K562 (cell line): Measurements from ENCODE around the gene TERB1.

ENCODE experiments used
- EZH2 ChIP-seq: IDR thresholded peaks from 2 replicates; pipeline ENCODE4 v1.6.1; 2012; ENCODE audit warnings: low read depth, mild to moderate bottlenecking, inconsistent platforms, low read length, borderline replicate concordance
- GATA2 ChIP-seq: sonication (generic); formaldehyde crosslinking; IDR thresholded peaks from 2 replicates; pipeline ENCODE4 v1.4.0; 2020; ENCODE audit warnings: mild to moderate bottlenecking, missing genetic modification reagents
- HDAC8 ChIP-seq: fragments of 450-650 bp; IDR thresholded peaks from 2 replicates; pipeline ENCODE4 v1.6.1; 2016; ENCODE audit warnings: mild to moderate bottlenecking, missing genetic modification characterization, moderate library complexity, missing compliant biosample characterization
- KLF10 ChIP-seq: fragments of 250-450 bp; sonication (Bioruptor Pico); IDR thresholded peaks from 2 replicates; pipeline ENCODE4 v1.6.1; 2021; ENCODE audit warnings: matching md5 sums
- SIRT6 ChIP-seq: IDR thresholded peaks from one replicate; pipeline ENCODE4 v1.6.1; 2012; ENCODE audit warnings: low read depth, mild to moderate bottlenecking, control low read depth, inconsistent platforms, low read length, moderate library complexity
- YY1 ChIP-seq, 3 experiments: IDR thresholded peaks; 2 replicates each; pipeline ENCODE4 v1.6.1; 2011; ENCODE audit warnings: low read length in 2 of 3, mild to moderate bottlenecking in 2 of 3, moderate library complexity in 2 of 3, borderline replicate concordance in 1 of 3, control low read depth in 1 of 3, low read depth in 1 of 3; ENCODE audit not compliant: insufficient read depth in 3 of 3, insufficient replicate concordance in 2 of 3, control insufficient read depth in 1 of 3, insufficient read length in 1 of 3; ENCODE audit errors: extremely low read depth in 1 of 3
- ZNF436 ChIP-seq: fragments of 250-450, 450-650 bp; sonication (Bioruptor Pico); formaldehyde crosslinking; IDR thresholded peaks from 2 replicates; pipeline ENCODE4 v1.7.0; 2020; ENCODE audit warnings: mild to moderate bottlenecking
- TF ChIP-seq, protein P1 (sequence below): sonication (generic); formaldehyde crosslinking; IDR thresholded peaks from 2 replicates; pipeline ENCODE4 v1.8.0; 2022; ENCODE audit warnings: mild to moderate bottlenecking, low read depth, missing genetic modification reagents
- TF ChIP-seq, protein P2 (sequence below): sonication (generic); formaldehyde crosslinking; IDR thresholded peaks from 2 replicates; pipeline ENCODE4 v1.8.0; 2022; ENCODE audit warnings: mild to moderate bottlenecking, missing genetic modification reagents
- TF ChIP-seq, protein P3 (sequence below), 2 experiments: fragments of 450-650 bp in 1 of 2; sonication (generic) in 1 of 2; formaldehyde crosslinking in 1 of 2; IDR thresholded peaks in 1 of 2; conservative IDR thresholded peaks in 1 of 2; 2 replicates each; pipeline versions ENCODE4 v1.6.1 to v1.8.1; 2016 to 2023; ENCODE audit warnings: mild to moderate bottlenecking in 2 of 2, moderate library complexity in 2 of 2, inconsistent platforms in 1 of 2, missing genetic modification reagents in 1 of 2

DNA sequence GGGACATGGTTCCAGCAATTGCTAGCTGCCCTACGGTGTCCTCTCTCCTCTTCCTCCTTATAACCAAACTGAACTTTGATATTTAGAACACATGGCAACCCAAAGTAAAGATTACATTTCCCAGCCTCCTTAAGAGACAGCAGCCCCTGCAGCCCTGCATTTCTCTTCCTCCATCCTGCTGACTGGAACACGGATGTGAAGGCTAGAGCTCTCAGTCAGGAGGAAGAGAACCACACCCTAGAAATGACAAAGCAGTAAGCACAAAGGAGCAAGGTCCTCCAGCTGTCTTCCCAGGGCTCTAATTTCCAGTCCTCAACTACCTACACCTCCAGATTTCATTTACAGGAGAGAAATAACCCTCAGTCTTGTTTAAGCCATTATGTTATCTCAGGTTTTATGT is 60.9 kb downstream of the TERB1 start:
- TF ChIP-seq, protein P1, sequence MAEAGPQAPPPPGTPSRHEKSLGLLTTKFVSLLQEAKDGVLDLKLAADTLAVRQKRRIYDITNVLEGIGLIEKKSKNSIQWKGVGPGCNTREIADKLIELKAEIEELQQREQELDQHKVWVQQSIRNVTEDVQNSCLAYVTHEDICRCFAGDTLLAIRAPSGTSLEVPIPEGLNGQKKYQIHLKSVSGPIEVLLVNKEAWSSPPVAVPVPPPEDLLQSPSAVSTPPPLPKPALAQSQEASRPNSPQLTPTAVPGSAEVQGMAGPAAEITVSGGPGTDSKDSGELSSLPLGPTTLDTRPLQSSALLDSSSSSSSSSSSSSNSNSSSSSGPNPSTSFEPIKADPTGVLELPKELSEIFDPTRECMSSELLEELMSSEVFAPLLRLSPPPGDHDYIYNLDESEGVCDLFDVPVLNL (CRISPR knock-in tag): no peak
- TF ChIP-seq SIRT6: no peak
- no peak for TF ChIP-seq YY1 (IDR thresholded peaks at IDR 0.05; ENCODE audit: borderline replicate concordance in 1 of 3, control insufficient read depth in 1 of 3, extremely low read depth in 1 of 3, insufficient read depth in 3 of 3, insufficient read length in 1 of 3, insufficient replicate concordance in 2 of 3, low read depth in 1 of 3, low read length in 2 of 3)
- TF ChIP-seq GATA2 (CRISPR knock-in tag): no peak
- TF ChIP-seq, protein P2, sequence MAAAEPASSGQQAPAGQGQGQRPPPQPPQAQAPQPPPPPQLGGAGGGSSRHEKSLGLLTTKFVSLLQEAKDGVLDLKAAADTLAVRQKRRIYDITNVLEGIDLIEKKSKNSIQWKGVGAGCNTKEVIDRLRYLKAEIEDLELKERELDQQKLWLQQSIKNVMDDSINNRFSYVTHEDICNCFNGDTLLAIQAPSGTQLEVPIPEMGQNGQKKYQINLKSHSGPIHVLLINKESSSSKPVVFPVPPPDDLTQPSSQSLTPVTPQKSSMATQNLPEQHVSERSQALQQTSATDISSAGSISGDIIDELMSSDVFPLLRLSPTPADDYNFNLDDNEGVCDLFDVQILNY (CRISPR knock-in tag): no peak
- no peak for TF ChIP-seq ZNF436
- TF ChIP-seq HDAC8 (tag): no peak
- TF ChIP-seq EZH2: no peak
- TF ChIP-seq, protein P3, sequence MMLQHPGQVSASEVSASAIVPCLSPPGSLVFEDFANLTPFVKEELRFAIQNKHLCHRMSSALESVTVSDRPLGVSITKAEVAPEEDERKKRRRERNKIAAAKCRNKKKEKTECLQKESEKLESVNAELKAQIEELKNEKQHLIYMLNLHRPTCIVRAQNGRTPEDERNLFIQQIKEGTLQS (IDR thresholded peaks at IDR 0.05): no peak
- TF ChIP-seq, protein P3 (CRISPR knock-in tag; conservative IDR thresholded peaks at IDR 0.05): no peak
- no peak for TF ChIP-seq KLF10 (CRISPR knock-in tag)
